HG03469 (cell line): Measurements from ENCODE around the gene TBC1D10B.

Experiments
- ATAC-seq: cut with Tn5 transposase; IDR thresholded peaks from one replicate; pipeline ENCODE4 v1.9.1; 2021; ENCODE audit warnings: mild to moderate bottlenecking, moderate library complexity, moderate number of reproducible peaks; ENCODE audit not compliant: unreplicated experiment

The TBC1D10B gene

DNA sequence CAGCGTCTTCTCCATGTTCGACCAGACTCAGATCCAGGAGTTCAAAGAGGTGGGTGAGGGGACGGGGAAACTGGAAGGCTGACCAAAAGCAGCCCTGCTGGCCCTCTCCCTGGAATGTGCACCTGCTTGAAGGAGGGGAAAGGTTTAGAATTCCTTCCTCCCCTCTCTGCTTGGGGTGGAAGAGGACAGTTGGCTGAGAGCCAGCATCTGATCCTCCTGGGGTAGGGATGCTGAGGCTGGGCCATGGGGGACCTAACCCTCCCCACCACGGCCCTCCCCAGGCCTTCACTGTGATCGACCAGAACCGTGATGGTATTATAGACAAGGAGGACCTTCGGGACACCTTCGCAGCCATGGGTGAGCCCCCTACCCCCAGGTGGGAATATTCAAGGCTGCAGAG lies 5.6 kb upstream of the TBC1D10B start:
- ATAC-seq: no peak

- no peak for ATAC-seq
Measured at GRCh38 chr16:30374538-30374937, 4.2 kb upstream of the TBC1D10B start, which contains the start of gene MYL11. MYL11 (plus strand) TSS chr16:30374802; CDS start chr16:30374858, 56 bp downstream.

GRCh38 chr16:30372725-30373124 lies 2.4 kb upstream of the TBC1D10B start:
- no peak for ATAC-seq

- no peak for ATAC-seq
Measured at GRCh38 chr16:30372038-30372712, 1.9 kb upstream of the TBC1D10B start.

DNA sequence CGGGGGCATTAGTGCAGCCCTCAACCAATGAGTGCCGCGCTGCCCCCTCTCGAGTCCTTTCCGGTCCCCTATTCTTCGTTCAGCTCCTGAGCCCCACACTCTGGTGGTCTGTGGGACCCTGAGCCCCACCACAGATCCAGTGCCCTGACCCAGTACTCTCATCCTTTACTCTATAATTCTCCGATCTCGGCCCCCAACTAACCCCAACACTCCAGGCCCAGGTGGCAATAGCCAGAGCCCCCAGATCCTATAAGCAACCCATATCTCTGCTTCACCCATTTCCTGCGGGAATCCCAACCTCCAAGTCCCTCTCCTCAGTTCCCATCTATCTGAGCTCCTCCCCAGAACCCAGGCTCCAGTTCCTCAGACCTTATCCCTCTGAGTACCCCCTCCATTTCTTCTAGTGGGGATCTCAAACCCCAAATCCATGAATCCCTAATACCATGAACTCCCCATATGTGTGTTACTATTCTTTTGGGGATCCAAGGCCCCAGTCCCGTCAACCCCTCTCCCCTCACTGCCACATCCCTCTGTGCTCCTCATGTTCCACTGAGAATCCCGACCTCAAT lies 1.0 kb upstream of the TBC1D10B start:
- no peak for ATAC-seq

DNA sequence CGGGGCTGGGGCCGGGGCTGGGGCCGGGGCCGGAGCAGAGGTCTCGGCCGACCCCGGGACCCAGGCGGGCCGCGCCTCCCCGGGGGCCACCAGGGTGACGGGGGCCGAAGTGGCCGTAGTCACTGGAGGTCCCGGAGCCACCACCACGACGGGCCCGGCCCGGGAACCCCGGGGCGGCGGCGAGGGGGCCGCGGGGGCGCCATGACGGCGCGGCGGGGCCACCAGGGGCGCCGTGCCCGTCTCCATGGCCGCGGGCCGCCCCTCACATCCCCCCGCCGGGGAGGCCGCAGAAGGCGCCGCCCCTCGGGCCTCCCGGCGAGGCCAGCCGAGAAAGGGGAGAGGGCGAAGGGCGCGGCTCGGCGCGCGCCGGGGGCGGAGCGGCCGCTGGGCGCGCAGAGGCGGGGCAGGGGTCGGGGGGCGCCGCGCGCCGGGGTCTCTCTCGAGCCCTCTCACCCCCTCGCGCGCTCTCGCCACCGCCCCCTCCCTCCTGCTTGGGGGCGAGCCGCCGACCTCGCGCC lies 297 bp downstream of the TBC1D10B start:
- peak; percentile 2 for ATAC-seq

- no peak for ATAC-seq
Measured at GRCh38 chr16:30369091-30369937, 980 bp downstream of the TBC1D10B start.

DNA sequence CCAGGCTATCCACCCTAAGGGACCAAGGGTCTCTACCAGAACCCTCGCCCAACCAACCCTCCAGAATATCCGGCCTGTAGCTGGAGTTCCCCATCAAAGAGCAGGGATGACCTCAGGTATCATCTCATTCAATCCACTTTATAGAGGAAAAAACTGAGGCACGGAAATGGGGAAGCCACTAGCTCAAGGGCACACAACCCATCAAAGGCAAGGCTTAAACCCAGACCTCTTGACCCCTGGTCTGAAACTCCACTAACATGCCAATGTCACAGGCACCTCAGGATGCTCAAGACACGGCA lies 1.6 kb downstream of the TBC1D10B start:
- no peak for ATAC-seq

DNA sequence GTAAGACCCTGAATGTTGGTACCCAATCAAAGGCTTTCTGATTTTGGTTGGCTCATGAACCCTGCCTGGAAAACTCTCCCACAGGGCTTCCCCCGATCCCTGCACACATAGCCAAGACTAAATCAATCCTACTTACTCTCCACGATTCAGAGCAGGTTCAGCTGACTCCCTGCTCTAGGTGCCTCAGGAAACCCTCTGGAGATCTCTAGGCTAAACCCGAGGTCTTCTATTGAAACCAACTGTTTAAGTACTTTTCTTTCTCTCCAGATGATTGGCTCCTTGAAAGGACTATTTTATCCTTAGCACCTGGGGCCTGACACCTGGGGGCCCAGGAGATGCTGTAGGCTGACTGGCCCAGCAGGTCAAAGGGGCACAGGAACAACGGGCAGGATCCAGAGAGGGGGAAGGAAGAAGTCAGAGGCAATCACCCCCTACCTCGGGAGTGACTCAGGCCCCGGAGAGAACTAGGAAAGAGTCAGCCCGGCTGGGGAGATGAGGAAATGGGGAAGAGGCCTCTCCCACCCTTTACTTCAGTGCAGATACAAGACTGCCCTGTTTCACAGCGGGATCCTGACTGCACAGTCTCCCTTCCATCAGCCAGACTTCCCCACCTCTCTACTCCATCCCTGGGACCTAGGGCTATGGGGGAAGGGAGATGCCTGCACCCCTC lies 2.0 kb downstream of the TBC1D10B start:
- no peak for ATAC-seq

DNA sequence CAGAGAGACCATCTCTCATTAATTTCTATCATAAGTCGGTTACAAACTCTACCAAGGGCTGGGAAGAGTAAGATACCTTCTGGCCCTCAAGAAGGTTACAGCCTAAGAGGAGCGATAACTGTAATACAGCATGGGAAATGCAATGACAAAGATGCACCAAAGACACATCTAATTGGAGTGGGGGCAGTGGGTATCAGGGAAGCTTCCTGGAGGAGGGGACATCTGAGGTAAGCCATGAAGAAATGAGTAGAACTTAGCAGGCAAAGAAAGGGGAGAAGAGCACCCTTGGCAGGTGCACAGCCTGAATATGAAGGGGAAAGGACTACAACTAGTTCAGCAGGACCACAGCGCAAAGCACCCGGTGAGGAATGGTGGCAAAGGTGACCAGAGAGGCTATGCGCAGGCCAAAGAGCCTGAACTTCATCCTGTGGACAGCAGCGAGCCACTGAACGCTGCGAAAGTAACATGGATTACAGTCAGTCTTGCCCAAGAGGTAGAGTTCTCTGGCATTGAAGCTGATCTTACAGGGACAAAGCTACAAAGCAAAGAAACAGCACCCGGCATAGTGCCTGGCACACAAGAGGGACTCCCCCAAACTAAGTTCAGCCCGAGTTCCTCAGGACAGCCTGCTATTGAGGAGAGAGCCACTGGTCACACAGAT lies 2.8 kb downstream of the TBC1D10B start:
- no peak for ATAC-seq

GRCh38 chr16:30366511-30366910 lies 3.8 kb downstream of the TBC1D10B start:
- ATAC-seq: no peak

DNA sequence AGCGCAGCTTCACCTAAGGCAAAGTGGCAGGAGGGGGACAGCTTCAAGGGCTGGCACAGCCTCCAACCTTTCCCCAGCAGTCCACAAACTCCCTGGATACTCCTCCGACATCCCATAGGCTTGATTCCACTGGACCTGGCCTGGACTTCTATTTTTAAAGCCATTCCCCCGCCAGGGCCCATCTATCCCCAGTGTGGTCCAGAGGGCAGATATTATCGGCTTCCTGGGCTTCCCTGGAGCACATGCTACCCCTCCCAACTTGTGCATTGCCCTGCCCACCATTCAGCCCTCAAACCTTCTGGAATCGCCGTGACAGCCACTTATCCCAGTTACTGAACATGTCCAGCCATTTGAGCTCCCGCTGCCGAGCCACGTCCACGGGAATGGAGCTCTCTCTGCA lies 5.1 kb downstream of the TBC1D10B start:
- no peak for ATAC-seq

DNA sequence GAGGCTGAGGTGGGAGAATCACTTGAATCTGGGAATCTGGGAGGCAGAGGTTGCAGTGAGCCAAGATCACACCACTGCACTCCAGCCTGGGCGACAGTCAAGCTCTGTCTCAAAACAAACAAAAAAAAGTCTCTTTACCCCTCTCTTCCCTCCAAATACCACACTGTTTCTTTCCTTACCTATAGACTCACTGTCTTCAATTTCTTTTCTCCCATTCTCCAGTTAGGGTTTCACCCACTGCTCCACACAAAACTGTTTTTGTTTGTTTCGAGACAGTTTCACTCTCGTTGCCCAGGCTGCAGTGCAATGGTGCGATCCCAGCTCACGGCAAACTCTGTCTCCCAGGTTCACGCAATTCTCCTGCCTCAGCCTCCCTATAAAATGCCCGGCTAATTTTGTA lies 9.1 kb downstream of the TBC1D10B start:
- ATAC-seq: no peak

DNA sequence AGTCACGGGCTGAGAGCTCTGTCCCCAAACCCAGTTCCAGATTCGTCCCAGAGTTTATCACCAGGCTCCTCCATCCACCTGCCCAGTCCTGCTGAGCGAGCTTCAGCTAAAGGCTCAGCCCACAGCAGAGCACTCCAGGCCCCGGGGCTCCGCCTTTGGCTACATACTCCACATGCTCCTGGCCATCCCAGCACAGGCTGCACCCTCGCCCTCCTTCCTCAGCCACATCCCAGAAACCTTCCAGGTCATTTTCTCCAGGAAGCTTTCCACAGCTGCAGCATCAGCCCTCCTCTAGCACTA lies 10.5 kb downstream of the TBC1D10B start:
- ATAC-seq: no peak

GRCh38 chr16:30358990-30359870 lies 11.1 kb downstream of the TBC1D10B start:
- ATAC-seq: no peak

DNA sequence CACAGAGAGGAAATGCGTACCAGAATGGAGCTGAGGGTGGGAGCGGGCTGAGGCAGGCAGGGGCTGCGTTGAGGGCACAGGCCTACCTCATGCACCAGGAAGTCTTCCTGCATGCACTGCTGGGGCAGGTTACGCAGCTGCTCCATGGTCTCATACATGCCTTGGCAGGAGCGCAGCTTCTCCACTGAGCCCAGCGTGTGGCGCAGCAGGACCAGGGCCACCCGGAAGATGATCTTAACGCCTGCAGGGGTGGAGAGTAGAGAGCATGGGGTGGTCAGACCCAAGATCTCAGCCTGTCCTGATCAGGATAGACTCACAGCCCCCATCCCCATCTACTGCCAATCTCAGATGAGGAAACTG lies 11.7 kb downstream of the TBC1D10B start:
- no peak for ATAC-seq

DNA sequence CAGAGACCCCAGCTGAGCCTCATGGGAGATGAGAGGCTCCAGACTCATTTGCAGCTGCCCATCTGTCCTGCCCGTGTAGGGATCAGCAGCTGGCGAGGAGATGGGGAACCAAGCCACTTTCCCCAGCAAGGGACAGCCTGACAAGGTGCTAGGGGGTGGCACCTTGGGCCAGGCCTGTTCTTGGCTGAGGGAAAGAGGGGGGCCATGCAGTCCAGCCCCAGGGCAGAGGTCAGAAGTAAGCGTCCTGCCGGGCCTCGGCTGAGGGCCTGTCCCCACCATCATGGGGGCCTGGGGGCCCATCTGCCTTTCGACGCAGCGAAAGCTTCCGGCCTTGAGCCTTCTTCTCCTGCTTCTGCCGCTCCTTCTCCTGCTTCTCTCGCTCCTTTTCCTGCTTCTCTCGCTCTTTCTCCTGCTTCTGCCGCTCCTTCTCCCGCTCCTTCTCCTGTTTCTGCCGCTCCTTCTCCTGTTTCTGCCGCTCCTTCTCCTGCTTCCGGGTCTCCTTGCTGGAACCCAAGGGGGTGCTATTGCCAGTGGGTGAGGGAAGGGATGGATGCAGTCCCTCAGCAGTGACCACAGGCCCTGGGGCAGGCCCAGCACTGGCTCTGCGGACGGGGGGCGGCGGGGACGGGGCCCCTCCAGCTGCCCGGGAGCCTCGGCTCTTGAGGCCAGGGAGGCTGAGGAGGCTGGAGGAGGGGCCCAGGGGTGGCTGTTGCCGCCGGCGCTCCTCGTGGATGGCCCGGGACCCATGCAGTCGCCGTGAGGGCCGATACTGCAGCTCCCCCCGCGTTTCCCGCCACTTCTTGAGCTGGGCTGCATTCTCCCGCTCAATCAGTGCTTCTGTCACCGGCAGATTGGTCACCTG lies 12.3 kb downstream of the TBC1D10B start:
- no peak for ATAC-seq

DNA sequence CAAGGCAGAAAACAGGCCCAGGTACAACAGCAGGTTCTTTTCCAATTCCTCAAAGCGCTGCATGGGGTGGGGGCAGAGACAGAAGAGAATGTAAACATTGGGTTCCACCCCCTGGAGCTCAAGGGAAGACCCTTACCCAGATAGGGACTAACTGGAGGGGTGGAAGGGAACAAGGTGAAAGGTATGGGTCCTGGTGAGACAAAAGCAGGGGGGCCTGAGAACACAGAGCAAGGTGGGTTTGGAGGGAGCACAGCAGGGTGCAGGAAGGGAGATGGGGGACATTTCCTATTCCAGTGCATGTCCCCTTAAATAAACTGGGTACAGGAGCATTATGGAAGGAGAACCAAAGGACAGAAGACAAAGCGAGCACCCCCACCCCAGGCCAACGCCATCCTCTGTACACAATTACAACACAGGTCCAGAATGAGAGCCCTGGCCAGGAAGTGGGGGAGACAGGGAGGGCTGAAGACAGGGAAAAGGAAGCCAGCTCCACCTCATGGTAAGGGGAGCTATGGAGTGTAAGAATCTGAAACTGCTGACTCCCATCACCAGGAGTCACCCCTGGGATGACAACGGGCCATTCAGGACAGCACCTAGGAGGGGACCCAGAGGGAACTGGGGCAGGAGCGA lies 13.1 kb downstream of the TBC1D10B start:
- no peak for ATAC-seq
